T-helper 1 cell treated with Interleukin-12 subunit alpha and Interleukin-12 subunit beta and Interleukin-4 antibody, amounts not matched to agents 30 ng/mL and 1 ng/mL, for 36 hours (primary cell): ENCODE results near the gene SDR39U1. TPM values are rescaled to one million over a fixed set of nuclear protein-coding genes. Genes with fewer than 3 reads are reported as not detected.

Experiments used
- intact Hi-C: fragments of 100-400 bp; cut with micrococcal nuclease; formaldehyde crosslinking; loops from one replicate; pipeline ENCODE4 v1.15.1; 2024
- total RNA-seq: library from RNA; stranded (reverse); gene quantifications from 2 replicates; pipeline ENCODE4 v1.2.3, GENCODE V29; 2022

SDR39U1 gene
- total RNA-seq, 1 donor from 2014 or later = 49.9 TPM

DNA sequence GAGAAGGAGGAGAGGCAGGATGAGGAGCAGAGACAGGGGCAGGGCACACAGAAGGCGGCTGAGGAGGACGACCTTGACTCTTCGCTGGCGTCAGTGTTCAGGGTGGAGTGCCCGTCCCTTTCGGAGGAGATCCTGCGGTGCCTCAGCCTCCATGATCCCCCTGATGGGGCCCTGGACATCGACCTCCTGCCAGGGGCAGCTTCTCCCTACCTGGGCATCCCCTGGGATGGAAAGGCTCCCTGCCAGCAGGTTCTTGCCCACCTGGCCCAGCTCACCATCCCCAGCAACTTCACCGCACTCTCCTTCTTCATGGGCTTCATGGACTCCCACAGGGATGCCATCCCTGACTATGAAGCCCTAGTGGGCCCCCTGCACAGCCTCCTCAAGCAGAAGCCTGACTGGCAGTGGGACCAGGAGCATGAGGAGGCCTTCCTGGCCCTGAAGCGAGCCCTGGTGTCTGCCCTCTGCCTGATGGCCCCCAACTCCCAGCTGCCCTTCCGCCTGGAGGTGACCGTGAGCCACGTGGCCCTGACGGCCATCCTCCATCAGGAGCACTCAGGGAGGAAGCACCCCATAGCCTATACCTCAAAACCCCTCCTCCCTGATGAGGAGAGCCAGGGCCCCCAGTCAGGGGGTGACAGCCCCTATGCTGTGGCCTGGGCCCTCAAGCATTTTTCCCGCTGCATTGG, 27.7 kb downstream of the SDR39U1 start:
- intact Hi-C loops = loop anchor here (5.0 kb wide), 1 partner anchor 48 kb away; the partner anchor contains the start of gene NFATC4

DNA sequence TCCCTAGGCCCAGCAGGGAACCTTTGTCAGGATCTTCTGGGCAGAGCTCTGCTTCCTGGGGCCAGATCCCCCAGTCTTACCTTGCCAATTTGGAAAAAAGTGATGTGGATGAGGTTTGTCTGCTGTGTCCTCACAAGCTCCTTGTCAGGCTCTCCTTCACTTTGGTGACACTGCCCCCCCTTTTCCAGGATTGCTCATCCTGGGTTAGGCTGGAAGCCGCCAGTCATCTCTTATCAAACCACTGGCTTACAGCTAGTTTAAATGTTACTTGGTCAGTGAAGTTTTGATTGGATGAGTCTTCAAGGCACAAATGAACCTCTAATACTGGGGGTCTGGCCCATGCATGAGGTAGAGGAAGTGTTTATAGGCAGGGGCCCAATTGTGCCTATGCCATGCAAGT, 28.5 kb downstream of the SDR39U1 start:
- intact Hi-C loops = loop anchor here (5.0 kb wide), 1 partner anchor 47 kb away; the partner anchor contains the start of gene NFATC4

DNA sequence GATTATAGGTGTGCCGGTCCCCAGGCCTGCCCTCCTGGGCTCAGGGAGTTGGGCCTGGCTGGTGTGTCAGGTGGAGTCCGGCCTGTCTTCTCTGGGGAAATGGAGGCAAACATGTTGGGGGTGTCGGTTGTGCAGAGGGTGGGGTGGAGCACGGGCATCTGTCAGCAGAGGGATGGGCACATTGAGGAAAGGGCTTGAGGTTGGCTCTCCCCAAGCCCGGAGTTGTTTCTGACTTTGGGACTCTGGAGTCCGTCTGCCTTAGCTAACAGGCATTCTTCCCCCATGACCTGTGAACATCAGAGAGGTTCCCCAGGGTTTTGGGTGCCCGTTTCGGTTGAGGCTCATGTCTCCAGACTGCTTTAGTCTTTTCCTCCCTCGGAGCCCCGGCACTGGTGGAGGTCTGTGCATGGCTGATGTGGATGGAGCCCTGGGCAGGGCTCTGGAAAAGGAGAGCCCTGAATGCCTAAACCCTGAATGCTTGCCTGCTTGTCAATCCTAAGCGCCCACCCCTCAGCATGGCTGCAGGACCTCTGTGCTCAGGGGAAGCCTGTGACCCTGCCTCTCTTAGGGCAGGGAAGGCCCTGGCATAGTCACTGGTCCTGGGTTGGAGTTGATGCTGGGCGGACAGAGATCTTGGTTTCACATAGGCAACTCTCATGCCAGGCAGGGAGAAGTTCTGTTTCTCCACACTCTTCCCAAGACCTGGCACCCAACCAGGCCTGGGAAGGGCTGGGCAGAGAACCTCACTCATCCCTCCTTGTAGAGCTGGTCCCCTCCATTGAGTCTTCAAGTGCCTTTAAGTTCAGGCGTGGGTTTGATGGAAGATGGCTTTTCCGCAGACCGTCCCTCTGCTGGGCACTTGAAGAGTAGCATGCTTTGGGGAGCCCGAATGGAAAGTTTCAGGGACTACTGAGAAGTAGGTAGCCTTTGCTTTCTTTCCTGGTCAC, 30.9 kb downstream of the SDR39U1 start:
- intact Hi-C loops = loop anchor here (1.0 to 5.0 kb wide), 2 partner anchors 20 to 44 kb away; partner anchors contain the start of gene NFATC4

DNA sequence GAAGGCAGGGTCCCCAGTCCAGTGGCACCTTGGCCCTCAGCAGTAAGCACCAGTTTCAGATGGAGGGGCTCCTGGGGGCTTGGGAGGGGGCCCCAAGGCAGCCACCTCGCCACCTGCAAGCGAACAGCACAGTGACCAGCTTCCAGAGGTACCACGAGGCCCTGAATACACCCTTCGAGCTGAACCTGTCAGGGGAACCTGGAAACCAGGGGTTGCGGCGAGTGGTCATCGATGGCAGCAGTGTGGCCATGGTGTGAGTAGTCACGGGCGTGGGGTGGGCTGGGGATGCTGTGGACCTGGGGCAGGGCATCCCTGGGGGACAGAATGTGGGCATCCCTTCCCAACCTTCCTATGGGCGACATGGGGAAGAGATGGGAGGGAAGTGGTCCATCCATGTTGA, 32.6 kb downstream of the SDR39U1 start:
- intact Hi-C loops = loop anchor here (5.0 kb wide), 1 partner anchor 43 kb away; the partner anchor contains the start of gene NFATC4

DNA sequence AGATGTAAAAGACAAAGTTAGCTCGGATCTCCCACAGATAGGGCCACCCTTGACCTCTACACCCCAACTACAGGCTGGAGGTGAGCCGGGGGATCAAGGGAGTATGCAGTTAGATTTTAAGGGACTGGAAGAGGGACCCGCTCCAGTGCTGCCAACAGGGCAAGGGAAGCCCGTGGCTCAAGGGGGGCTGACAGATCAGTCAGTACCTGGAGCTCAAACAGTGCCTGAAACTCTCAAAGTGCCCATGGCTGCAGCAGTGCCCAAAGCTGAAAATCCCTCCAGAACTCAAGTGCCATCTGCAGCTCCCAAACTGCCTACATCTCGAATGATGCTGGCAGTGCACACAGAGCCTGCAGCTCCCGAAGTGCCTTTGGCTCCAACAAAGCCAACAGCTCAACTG, 33.4 kb downstream of the SDR39U1 start:
- intact Hi-C loops = no loop called here

DNA sequence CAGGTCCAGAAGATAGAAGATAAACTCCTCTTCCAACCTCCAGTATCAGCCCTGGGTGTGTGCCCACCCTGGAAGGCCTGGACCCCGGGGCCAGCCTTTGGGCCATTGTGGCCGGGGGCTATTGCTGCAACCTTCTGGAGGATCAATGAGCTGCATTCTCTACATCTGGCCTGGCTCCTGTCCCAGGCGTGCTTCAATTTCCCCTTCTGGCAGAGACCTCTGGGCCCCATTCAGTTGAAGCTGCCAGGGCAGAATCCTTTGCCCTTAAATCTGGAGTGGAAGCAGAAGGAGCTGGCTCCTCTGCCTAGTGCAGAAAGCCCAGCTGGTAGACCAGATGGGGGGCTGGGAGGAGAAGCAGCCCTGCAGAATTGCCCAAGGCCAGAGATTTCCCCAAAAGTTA, 33.8 kb downstream of the SDR39U1 start:
- intact Hi-C loops = no loop called here

DNA sequence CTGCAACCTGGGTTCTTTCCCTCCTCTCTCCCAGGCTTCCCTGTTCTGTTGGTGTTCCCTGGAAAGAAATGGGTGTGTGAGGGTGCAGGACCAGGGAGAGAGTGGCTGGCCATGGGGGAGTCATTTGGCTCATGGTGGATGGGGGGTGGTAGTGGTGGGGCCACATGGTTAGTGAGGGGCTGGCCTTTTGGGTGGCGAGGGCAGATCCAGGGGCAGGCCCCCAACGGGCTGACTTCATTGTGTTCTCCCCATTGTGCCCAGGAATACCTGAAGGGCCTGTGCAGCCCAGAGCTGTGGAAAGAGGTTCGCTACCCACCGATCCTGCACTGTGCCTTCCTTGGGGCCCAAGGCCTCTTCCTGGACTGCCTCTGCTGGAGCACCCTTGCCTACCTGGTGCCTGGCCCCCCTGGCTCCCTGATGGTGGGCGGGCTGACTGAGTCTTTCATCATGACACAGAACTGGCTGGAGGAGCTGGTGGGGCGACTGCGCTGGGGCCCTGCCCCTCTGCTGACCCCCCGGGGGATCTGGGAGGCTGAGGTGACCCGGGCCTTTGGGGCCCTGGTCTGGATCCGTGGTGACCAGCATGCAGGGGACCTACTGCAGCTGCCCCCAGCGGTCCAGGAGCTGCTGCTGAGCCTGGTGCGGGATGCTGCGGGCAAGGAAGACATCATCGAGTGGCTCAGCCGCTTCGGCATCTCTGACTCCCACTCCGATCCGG, 34.8 kb downstream of the SDR39U1 start:
- intact Hi-C loops = no loop called here

DNA sequence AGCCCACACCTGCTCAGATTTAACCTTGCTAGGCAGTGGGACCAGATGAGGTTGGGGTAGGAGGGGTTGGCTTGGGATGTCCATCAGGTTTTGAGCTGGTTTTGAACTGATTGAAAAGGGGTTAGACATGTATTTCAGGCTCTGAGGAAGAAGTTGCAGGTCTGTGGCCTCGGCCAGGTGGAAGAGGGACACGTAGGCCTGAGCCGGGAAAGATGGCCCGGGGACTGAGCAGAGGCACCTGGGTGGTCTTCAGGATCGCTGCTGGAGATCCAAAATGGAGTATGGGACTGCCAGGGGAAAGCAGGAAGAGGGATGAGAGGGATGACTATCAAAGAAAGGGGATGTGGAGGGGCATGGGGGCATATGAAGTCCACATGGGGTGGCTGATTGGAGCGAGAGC, 36.2 kb downstream of the SDR39U1 start:
- intact Hi-C loops = no loop called here

DNA sequence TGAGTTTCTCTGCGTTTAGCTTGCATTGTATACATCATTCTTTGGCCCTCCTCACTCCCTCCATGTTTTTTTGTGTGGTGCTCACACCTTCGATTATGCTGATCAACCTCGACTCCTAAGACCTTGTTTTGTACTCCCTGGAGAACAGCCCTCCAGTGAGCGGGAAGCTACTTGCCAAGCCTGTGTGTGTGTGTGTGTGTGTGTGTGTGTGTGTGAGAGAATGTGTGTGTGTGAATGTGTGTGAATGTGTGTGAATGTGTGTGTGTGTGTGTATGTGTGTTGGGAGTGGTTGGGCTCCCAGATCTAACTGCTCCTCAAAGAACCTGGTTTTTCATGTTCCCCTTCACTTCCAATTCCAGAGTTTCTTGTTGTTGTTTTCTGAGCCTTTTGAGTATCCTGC, 37.8 kb downstream of the SDR39U1 start:
- intact Hi-C loops = no loop called here

DNA sequence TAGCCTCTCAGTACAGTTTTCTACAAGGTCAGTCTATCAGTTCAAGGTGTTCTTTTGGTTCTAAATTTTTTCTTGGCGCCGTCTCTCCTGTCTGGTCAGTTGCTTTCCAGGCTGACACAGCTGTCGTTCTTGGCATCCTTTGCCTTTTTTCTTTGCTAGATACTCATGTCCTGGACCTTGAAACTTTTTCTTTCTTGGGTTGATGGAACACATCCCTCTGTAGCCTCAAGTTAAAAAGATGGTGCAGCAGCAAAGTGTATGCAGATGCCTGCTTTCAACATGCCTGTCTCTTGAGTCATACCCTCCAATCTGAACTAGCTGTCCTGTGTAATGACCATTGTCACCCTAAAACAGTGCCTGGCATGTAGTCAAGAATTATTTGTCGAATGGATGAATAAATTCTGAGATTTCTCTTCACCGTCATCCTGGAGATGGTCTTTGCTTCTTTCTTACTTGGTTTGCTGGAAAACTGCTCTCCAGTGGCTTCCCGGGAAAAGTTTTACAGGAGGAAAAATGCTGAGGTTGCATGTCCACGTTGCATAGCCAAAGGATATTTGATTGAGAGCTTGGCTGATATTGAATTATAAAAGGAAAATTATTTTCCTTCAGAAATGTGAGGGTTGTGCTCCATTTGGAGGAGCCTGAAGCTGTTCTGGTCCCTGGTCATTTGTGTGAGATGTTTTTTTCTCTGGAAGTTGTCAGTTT, 39.1 kb downstream of the SDR39U1 start:
- intact Hi-C loops = no loop called here

DNA sequence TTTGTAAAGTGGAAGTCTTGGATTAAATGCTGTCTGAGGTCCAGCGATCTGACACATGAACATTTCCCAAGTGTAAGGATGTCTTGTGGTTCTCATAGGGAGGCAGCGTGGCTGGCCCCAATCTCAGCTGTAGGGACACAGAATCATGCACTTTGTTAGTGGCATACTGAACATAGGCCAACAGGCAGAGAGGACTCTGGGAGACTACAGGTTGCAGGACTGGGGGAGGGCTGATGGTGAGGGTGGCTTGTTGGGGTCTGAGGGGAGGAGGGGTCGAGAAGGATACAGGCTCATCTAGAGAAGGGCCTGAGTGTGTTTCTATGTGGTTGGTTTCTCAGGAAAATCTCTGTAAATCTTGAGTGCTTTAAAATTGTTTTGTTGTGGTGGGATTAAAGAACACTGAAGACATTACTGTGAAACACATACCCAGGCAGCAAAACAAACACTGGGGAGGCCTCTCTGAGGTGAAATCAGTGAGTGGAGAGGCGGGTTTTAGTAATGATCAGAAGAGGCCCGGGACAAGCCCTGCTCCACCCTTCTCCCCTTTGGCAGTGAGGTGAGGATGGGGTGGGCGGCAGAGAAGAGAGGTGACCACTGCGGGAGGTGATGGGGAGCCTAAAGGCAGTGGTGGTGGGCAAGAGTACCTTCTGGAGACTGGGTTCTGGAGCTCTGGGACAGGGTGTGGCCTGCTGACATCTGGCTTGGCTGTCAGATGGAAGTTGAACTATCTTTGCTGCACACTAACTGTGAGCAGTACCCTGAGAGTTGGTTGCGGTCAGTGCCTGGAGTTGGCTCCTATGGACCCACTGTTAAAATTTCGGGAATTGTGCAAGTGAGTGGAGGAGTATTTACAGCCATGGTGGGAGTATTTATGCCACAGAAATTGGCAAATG, 40.5 kb downstream of the SDR39U1 start:
- intact Hi-C loops = no loop called here

DNA sequence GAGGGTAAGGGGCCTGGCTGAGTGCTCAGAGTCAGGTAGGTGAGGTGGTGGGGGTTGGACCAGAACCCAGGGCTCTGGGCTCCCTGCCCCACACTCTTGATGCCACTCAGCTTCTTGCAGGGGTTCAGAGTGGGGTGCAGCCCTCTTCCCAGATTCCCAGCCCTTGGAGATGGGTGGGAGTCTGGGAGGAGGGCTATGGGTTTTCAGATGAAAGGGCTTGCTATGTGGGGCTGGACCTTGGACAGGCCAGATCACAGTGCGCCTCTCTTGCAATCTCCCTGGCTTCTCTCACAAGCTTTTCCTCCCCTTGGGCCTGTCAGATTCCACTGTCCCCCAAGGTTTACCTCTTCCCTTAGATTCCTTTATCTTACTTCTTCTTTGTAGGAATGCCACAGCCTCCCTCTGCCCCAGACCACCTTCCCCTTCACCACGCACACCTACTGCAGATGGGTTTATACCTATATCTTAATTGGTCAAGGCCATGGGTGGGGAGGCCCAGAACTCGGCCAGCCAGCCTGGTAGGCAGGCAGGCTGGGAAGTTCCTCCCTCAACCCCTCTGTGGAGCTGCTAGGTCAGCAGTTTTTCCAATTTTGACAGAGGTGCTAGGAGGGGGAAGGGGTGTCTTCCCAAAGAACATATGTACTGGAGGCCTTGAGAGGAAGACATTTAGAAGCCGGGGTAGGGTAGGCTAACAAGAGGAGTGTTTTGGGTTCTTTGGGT, 42.4 kb downstream of the SDR39U1 start:
- intact Hi-C loops = loop anchor here (5.0 kb wide), 1 partner anchor 48 kb away; no protein-coding TSS in a partner anchor

DNA sequence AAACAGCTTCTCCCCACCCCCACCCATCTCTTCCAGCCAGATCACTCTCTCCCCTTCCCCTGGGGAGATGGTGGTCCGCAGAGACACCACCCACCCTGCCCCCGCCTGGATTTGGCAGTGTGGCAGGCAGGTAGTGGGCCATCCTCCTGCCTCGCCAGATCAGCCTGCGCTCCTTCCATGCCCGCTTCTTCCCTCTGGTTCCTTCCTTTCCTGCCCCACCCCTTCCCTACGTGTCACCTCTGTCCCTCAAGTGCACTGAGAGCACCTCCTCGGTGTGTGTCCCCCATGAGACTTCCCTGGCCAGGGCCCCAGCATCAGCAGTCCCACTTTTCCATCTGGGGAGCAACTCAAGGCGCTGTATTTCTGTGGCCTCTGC, 43.1 kb downstream of the SDR39U1 start:
- intact Hi-C loops = loop anchor here (5.0 kb wide), 1 partner anchor 47 kb away; no protein-coding TSS in a partner anchor

DNA sequence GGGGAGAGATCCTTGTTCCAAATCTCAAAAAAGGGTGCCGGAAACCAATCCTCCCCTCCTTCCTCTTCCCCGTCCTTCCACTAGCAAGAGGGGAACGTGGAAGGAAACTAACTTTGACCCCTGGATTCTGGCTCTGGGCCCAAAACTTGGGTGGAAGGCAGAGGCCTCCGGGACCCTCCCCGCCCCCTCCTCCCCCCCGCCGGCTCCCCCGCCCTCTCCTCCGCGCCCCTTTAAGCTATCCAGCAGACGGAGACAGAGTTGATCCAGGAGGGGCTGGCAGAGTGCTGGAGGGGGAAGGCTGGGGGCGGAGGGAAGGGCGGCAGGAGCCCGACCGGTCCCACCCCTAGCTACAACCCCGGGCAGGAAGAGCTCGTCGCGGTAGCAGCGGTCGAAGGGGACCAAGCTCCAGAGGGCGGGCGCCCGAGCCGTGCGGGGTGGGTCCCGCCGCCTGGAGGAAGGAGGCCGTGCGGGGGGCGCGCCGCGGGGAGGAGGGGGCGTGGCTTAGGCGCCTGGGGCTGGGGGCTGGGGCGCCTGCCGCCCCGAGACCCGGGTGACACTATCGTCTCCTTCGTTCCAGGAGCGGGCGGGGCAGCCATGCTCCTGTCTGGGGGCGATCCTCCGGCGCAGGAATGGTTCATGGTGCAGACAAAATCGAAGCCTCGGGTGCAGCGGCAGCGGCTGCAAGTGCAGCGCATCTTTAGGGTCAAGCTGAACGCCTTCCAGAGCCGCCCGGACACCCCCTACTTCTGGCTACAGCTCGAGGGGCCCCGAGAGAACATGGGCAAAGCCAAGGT, 43.7 kb downstream of the SDR39U1 start, which contains the start of gene NYNRIN:
TSS of gene NYNRIN (plus strand) at position 351 of the 794 bp plus-strand sequence. CDS start at position 595, 244 bp downstream.
- intact Hi-C loops = loop anchor here (5.0 kb wide), 1 partner anchor 47 kb away; no protein-coding TSS in a partner anchor

DNA sequence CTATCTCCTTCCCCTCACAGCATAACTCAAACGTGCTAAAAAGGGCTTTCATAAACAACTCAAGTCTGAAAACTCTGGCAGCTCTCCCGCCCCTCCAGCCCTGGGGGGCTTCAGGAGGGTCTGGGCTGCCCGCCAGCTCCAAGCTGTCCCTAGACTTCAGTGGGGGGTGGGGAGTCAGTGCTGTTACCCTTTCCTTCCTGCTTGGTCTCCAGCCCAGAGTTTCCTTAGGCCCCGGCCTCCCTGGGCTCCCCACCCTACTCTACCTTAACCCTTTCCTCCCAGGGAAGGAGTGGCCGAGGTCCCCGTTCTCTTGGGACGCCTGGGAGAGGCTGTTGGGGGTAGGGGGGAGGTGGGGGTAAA, 44.3 kb downstream of the SDR39U1 start:
- intact Hi-C loops = loop anchor here (5.0 kb wide), 1 partner anchor 46 kb away; no protein-coding TSS in a partner anchor

DNA sequence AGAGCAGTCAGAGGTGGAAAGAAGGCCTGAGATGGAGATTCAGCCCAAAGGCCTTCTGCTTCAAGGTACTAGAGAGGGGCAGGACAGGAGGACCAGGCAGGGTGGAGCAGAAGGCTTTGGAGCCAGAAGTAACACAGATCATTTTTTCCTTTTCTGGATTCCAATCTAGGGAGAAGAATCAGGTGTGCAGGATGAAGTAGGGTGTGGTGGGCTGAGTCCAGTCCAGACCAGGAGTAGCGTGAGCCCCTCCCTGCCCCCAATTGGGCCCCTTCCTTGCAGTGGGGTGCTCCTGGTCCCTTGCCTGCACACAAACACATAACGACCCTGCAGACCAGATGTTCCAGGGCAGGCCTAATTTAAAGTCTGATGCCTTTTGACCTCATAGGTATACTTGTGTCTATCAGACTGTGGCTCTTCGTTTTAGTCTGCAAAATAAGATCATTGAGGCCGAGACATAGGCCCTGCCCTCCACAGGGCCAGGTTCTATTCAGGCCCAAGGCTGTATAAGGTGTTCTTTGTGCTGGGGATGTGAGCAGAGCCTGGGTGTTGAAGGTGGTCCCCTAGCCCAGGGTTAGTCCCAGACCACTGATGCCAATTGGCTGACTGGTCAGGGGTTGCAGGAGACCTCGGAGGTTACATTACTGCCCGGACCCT, 44.8 kb downstream of the SDR39U1 start:
- intact Hi-C loops = loop anchor here (5.0 kb wide), 1 partner anchor 45 kb away; no protein-coding TSS in a partner anchor
